Measurements from ENCODE around the gene ETV3. TPM values are rescaled to one million over a fixed set of nuclear protein-coding genes. Genes with fewer than 3 reads are reported as not detected.

The ETV3 gene
- polyA plus RNA-seq, 3 donors, result 4.8 to 62.3 (median 6.3) TPM

GRCh38 chr1:157089789-157090188 is 48.4 kb downstream of the ETV3 start:
- Histone ChIP-seq H3K27ac (ENCODE audit: low read depth in 1 of 2, low read length in 2 of 2) (no peak overlapping the region), H4K20me1 (ENCODE audit: insufficient read depth, low read length) (no peaks in the 10 kb centered on the region), H3K36me3 (replicated peaks in 1 of 2; ENCODE audit: control insufficient read depth in 1 of 2, insufficient read depth in 2 of 2, low read length in 2 of 2) (no peaks in the 10 kb centered on the region), H3K9ac (ENCODE audit: insufficient read depth, low read length, poor library complexity, severe bottlenecking) (no peak overlapping the region), H3K4me1 (ENCODE audit: control insufficient read depth in 1 of 2, insufficient read depth in 2 of 2, low read length in 2 of 2) (peaks cover 17% of the 10 kb centered on the region in 2 donors), H3K9me3 (replicated peaks in 1 of 2; ENCODE audit: control insufficient read depth in 1 of 2, insufficient read depth in 1 of 2, low read length in 2 of 2) (no peaks in the 10 kb centered on the region), H3K27me3 (ENCODE audit: control insufficient read depth in 2 of 2, insufficient read depth in 2 of 2, low read length in 2 of 2) (no peaks in the 10 kb centered on the region), H2AFZ (ENCODE audit: insufficient read depth, low read depth, low read length, poor library complexity, severe bottlenecking) (no peak overlapping the region), H3K79me2 (ENCODE audit: insufficient read depth, low read length) (no peaks in the 10 kb centered on the region), H3K4me3 (replicated peaks in 1 of 3; ENCODE audit: low read depth in 2 of 3, low read length in 3 of 3) (no peak overlapping the region), H3K4me2 (replicated peaks; ENCODE audit: extremely low read depth, low read length, poor library complexity, severe bottlenecking) (no peak overlapping the region)
- peaks cover 2 to 13% (median 3%) of the 10 kb centered on the region in 3 donors for H3K27me3 Mint-ChIP-seq (ENCODE audit: low read depth in 3 of 3)
- WGBS (ENCODE audit: insufficient coverage), result 90% methylated on average over 7 of the region's 9 CpGs
- H3K4me1 Mint-ChIP-seq, result peaks cover 9% of the 10 kb centered on the region
- peaks cover 0 to 2% (median 0%) of the 10 kb centered on the region in 7 donors for H3K9me3 Mint-ChIP-seq
- no peak overlapping the region for H3K4me3 Mint-ChIP-seq
- TF ChIP-seq CTCF (IDR thresholded peaks at IDR 0.05), result no peak
- intact Hi-C loops (cut with micrococcal nuclease), result loop anchor here (1.0 kb wide), 2 partner anchors 66 to 67 kb away; no protein-coding TSS in a partner anchor
- no peaks in the 10 kb centered on the region for H3K36me3 Mint-ChIP-seq
- no peak for DNase-seq
- peak overlapping the region in 2 of 7 donors; percentile 33 to 46 for H3K27ac Mint-ChIP-seq

- no peak overlapping the region for H2AFZ ChIP-seq (ENCODE audit: insufficient read depth, low read depth, low read length, poor library complexity, severe bottlenecking)
- no peak for DNase-seq
- H4K20me1 ChIP-seq (ENCODE audit: insufficient read depth, low read length), result no peaks in the 10 kb centered on the region
- no peak overlapping the region for H3K4me2 ChIP-seq (replicated peaks; ENCODE audit: extremely low read depth, low read length, poor library complexity, severe bottlenecking)
- H3K27ac ChIP-seq (ENCODE audit: low read depth in 1 of 2, low read length in 2 of 2), result no peak overlapping the region
- H3K4me1 Mint-ChIP-seq, result peaks cover 11% of the 10 kb centered on the region
- no peaks in the 10 kb centered on the region for H3K27me3 ChIP-seq (ENCODE audit: control insufficient read depth in 2 of 2, insufficient read depth in 2 of 2, low read length in 2 of 2)
- H3K36me3 Mint-ChIP-seq, result no peaks in the 10 kb centered on the region
- H3K4me1 ChIP-seq (ENCODE audit: control insufficient read depth in 1 of 2, insufficient read depth in 2 of 2, low read length in 2 of 2), result peaks cover 19% of the 10 kb centered on the region in 2 donors
- no peak overlapping the region for H3K4me3 Mint-ChIP-seq
- peaks cover 2 to 13% (median 3%) of the 10 kb centered on the region in 3 donors for H3K27me3 Mint-ChIP-seq (ENCODE audit: low read depth in 3 of 3)
- no peak overlapping the region for H3K4me3 ChIP-seq (replicated peaks in 1 of 3; ENCODE audit: low read depth in 2 of 3, low read length in 3 of 3)
- H3K9me3 Mint-ChIP-seq, result peaks cover 0 to 2% (median 0%) of the 10 kb centered on the region in 7 donors
- no peaks in the 10 kb centered on the region for H3K79me2 ChIP-seq (ENCODE audit: insufficient read depth, low read length)
- TF ChIP-seq CTCF (IDR thresholded peaks at IDR 0.05), result no peak
- no peaks in the 10 kb centered on the region for H3K9me3 ChIP-seq (replicated peaks in 1 of 2; ENCODE audit: control insufficient read depth in 1 of 2, insufficient read depth in 1 of 2, low read length in 2 of 2)
- no peaks in the 10 kb centered on the region for H3K36me3 ChIP-seq (replicated peaks in 1 of 2; ENCODE audit: control insufficient read depth in 1 of 2, insufficient read depth in 2 of 2, low read length in 2 of 2)
- H3K9ac ChIP-seq (ENCODE audit: insufficient read depth, low read length, poor library complexity, severe bottlenecking), result no peak overlapping the region
- no peak overlapping the region for H3K27ac Mint-ChIP-seq
- intact Hi-C loops (cut with micrococcal nuclease), result loop anchor here in 1 of 2 donors (1.0 kb wide), 1 partner anchor 67 kb away; no protein-coding TSS in a partner anchor
Observed at GRCh38 chr1:157088607-157089006, 49.6 kb downstream of the ETV3 start.

Data from CD14-positive monocyte (primary cell).